ENCODE results near the gene ATG9B. TPM values are rescaled to one million over a fixed set of nuclear protein-coding genes. Genes with fewer than 3 reads are reported as not detected.

ATG9B gene
- total RNA-seq, 1 donor from 2014 or later: not detected

GRCh38 chr7:150968734-150969372, 55.4 kb downstream of the ATG9B start:
- DNase-seq (ENCODE audit: extremely low read depth, low read depth, low spot score): no peak

- DNase-seq (ENCODE audit: extremely low read depth, low read depth, low spot score): no peak
These were observed 56.1 kb downstream of the ATG9B start for GRCh38 chr7:150968056-150968733.

- DNase-seq (ENCODE audit: extremely low read depth, low read depth, low spot score): no peak
These were observed 56.9 kb downstream of the ATG9B start for GRCh38 chr7:150967349-150967748.

GRCh38 chr7:150966002-150966401, 58.3 kb downstream of the ATG9B start:
- DNase-seq (ENCODE audit: extremely low read depth, low read depth, low spot score): no peak

- DNase-seq (ENCODE audit: extremely low read depth, low read depth, low spot score): no peak
These were observed 58.9 kb downstream of the ATG9B start for GRCh38 chr7:150965273-150965830.

Other genes with a start within 250 kb of the ATG9B start
- not detected in 2 replicates for gene TMEM176B, start 224.1 kb downstream of the ATG9B start, total RNA-seq
- not detected in 2 replicates for gene TMEM176A, start 223.7 kb downstream of the ATG9B start, total RNA-seq
- not detected in 2 replicates for gene AOC1, start 172.0 kb downstream of the ATG9B start, total RNA-seq
- gene KCNH2, start 46.2 kb downstream of the ATG9B start, total RNA-seq: 0.87 TPM in 1 of 2 replicates, not detected in the other
- 16.5 and 22.0 TPM in 2 replicates for gene NOS3, start 33.5 kb downstream of the ATG9B start, total RNA-seq
- gene ABCB8, start 4.0 kb upstream of the ATG9B start, total RNA-seq: 24.5 and 47.5 TPM in 2 replicates
- 0.15 and 1.6 TPM in 2 replicates for gene ASIC3, start 24.0 kb upstream of the ATG9B start, total RNA-seq
- gene CDK5, start 33.4 kb upstream of the ATG9B start, total RNA-seq: 19.1 and 21.1 TPM in 2 replicates
- gene SLC4A2, start 35.1 kb upstream of the ATG9B start, total RNA-seq: 114 and 175 TPM in 2 replicates
- gene FASTK, start 56.3 kb upstream of the ATG9B start, total RNA-seq: 67.0 and 81.7 TPM in 2 replicates
- 40.1 and 50.9 TPM in 2 replicates for gene TMUB1, start 59.0 kb upstream of the ATG9B start, total RNA-seq
- 70.7 and 99.7 TPM in 2 replicates for gene AGAP3, start 62.0 kb upstream of the ATG9B start, total RNA-seq
- gene GBX1, start 143.2 kb upstream of the ATG9B start, total RNA-seq: not detected in 2 replicates
- gene ASB10, start 162.8 kb upstream of the ATG9B start, total RNA-seq: not detected in 2 replicates
- not detected in 2 replicates for gene H2BK1, start 186.0 kb upstream of the ATG9B start, total RNA-seq
- gene ABCF2, start 202.7 kb upstream of the ATG9B start, total RNA-seq: 58.3 and 59.3 TPM in 2 replicates
- 116 and 140 TPM in 2 replicates for gene CHPF2, start 208.0 kb upstream of the ATG9B start, total RNA-seq
- 5.5 and 5.6 TPM in 2 replicates for gene SMARCD3, start 224.2 kb upstream of the ATG9B start, total RNA-seq